ENCODE results near the gene MASP2. TPM values are rescaled to one million over a fixed set of nuclear protein-coding genes. Genes with fewer than 3 reads are reported as not detected.

Gene MASP2
- total and polyA plus RNA-seq, 9 of the 15 experiments (the other 6 are each of a cell fraction or from before 2014, with no cell fraction given), result 0.01 to 0.23 (median 0.06) TPM; not detected in 3

GRCh38 chr1:10979483-10979920, 67.5 kb downstream of the MASP2 start:
- Histone ChIP-seq H2AFZ (ENCODE audit: low read depth, low read length) (no peak overlapping the region), H3K36me3 (ENCODE audit: control insufficient read depth, insufficient read depth, low read length) (no peaks in the 10 kb centered on the region), H3K4me1 (replicated peaks in 1 of 2; ENCODE audit: control insufficient read depth in 2 of 2, insufficient read depth in 2 of 2, low read length in 2 of 2) (peaks cover 0 to 4% of the 10 kb centered on the region in 2 experiments; a peak in 1 of 5 replicates), H3K4me2 (ENCODE audit: insufficient read depth, low read length) (no peak overlapping the region), H3K27ac (ENCODE audit: extremely low read depth, low read depth, low read length) (no peak overlapping the region), H3K4me3 (no peak overlapping the region), H4K20me1 (replicated peaks; ENCODE audit: control insufficient read depth, insufficient read depth, low read length) (no peaks in the 10 kb centered on the region; the same call in 1 of the 2 replicates), H3K9ac (ENCODE audit: insufficient read depth in 1 of 2, low read depth in 2 of 2, low read length in 2 of 2) (no peak overlapping the region), H3K9me1 (ENCODE audit: control insufficient read depth, insufficient read depth, low read length) (no peaks in the 10 kb centered on the region), H3K9me3 (replicated peaks; ENCODE audit: control insufficient read depth, insufficient read depth, low read depth, low read length) (no peaks in the 10 kb centered on the region), H3K79me2 (ENCODE audit: control insufficient read depth, insufficient read depth, low read length) (no peaks in the 10 kb centered on the region), H3K27me3 (ENCODE audit: control insufficient read depth in 2 of 2, insufficient read depth in 2 of 2, low read length in 2 of 2) (peaks cover 62 to 87% of the 10 kb centered on the region in 2 experiments)
- WGBS (ENCODE audit: insufficient coverage, low coverage, missing lambda C conversion rate), result 2% methylated on average over 13 of the region's 13 CpGs
- in situ Hi-C loops (cut with MboI), result no loop called here
- BruUV-seq (replicated peaks), result no TSS peak
- FAIRE-seq (no peak), DNase-seq (ENCODE audit: extremely low read depth in 1 of 4, low spot score in 3 of 4) (no peak), ATAC-seq (no peak)
- intact Hi-C loops (cut with micrococcal nuclease), result no loop called here
- CTCF ChIA-PET (ENCODE audit: low intra/inter-chr PET ratio), result interaction anchor here (0.6 kb wide), 1 partner anchor 564 kb away, joined by 4 read pairs; no protein-coding TSS in a partner anchor
- POLR2A ChIA-PET, result interaction anchor here (1.2 to 1.4 kb wide), 2 partner anchors 12 to 16 kb away, joined by 4 read pairs; no protein-coding TSS in a partner anchor
- TF ChIP-seq ZNF655 (CRISPR knock-in tag; IDR thresholded peaks at IDR 0.05) (no peak), AFF1 (IDR thresholded peaks at IDR 0.05; ENCODE audit: low read depth in 1 of 2, partially characterized antibody in 2 of 2) (no peak), ELF4 (CRISPR knock-in tag; IDR thresholded peaks at IDR 0.05) (no peak), ZNF224 (CRISPR knock-in tag; IDR thresholded peaks at IDR 0.05) (no peak), IRF2 (CRISPR knock-in tag; IDR thresholded peaks at IDR 0.05) (no peak), THRA (IDR thresholded peaks at IDR 0.05) (no peak), MBD2 (IDR thresholded peaks at IDR 0.05; ENCODE audit: borderline replicate concordance, low read depth) (no peak), ZNF449 (CRISPR knock-in tag; IDR thresholded peaks at IDR 0.05) (no peak), ZNF398 (CRISPR knock-in tag; IDR thresholded peaks at IDR 0.05) (no peak), PHF8 (IDR thresholded peaks at IDR 0.05; ENCODE audit: borderline replicate concordance, low read length) (no peak), PHTF2 (CRISPR knock-in tag; IDR thresholded peaks at IDR 0.05) (no peak)
